Subcutaneous abdominal adipose tissue (tissue), 5 donors: Measurements from ENCODE around the gene ABAT.

Experiments
- H3K27ac ChIP-seq: one replicate; pipeline ENCODE4 v1.7.0; 2013; ENCODE audit warnings: low read depth, mild to moderate bottlenecking, inconsistent platforms, low read length, moderate library complexity
- H3K27me3 ChIP-seq, 5 donors: one replicate each; pipeline ENCODE4 v1.7.0; 2013; ENCODE audit warnings: low read length in 5 of 5, inconsistent platforms in 1 of 5; ENCODE audit not compliant: control insufficient read depth in 5 of 5, insufficient read depth in 4 of 5
- H3K36me3 ChIP-seq, 5 donors: one replicate each; pipeline ENCODE4 v1.7.0; 2013; ENCODE audit warnings: low read length in 5 of 5; ENCODE audit not compliant: control insufficient read depth in 5 of 5, insufficient read depth in 5 of 5
- H3K4me1 ChIP-seq, 5 donors: one replicate each; pipeline ENCODE4 v1.7.0; 2013; ENCODE audit warnings: low read length in 5 of 5, mild to moderate bottlenecking in 3 of 5, moderate library complexity in 1 of 5; ENCODE audit not compliant: control insufficient read depth in 5 of 5, insufficient read depth in 5 of 5
- H3K4me3 ChIP-seq, 5 donors: one replicate each; pipeline ENCODE4 v1.7.0; 2013; ENCODE audit warnings: low read length in 5 of 5, low read depth in 1 of 5
- H3K9ac ChIP-seq, 5 donors: one replicate each; pipeline ENCODE4 v1.7.0; 2013; ENCODE audit warnings: low read length in 5 of 5, mild to moderate bottlenecking in 4 of 5, moderate library complexity in 3 of 5
- H3K9me3 ChIP-seq, 5 donors: one replicate each; pipeline ENCODE4 v1.7.0; 2013; ENCODE audit warnings: low read length in 5 of 5; ENCODE audit not compliant: control insufficient read depth in 5 of 5
- donor health status: healthy.
- donor health status: healthy.
- donor health status: healthy.
- donor health status: healthy.
- donor health status: healthy.

ABAT gene

GRCh38 chr16:8721336-8722024 lies 47.1 kb downstream of the ABAT start:
- H3K27me3 ChIP-seq = no peaks in the 10 kb centered on the region
- H3K36me3 ChIP-seq = peaks cover 0 to 2% (median 0%) of the 10 kb centered on the region in 5 donors
- no peaks in the 10 kb centered on the region for H3K4me1 ChIP-seq
- H3K9me3 ChIP-seq = peaks cover 0 to 3% (median 0%) of the 10 kb centered on the region in 5 donors
- H3K27ac ChIP-seq = no peak overlapping the region
- no peak overlapping the region for H3K4me3 ChIP-seq
- no peak overlapping the region for H3K9ac ChIP-seq

DNA sequence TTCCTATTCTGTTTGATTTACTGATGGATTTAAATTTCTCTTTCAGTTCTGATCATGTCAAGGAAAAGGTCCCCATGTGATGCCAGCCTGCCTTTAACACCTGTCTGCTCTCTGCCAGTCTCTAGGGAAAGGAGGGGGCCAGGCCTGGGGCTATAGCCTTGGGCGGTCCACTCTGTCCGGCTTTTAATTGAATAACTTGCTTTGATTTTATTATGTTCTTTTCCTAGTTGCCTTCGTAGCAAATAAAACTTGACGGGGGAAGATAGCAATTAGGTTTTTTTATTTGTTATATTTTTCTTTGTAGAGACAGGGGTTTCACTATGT lies 47.6 kb downstream of the ABAT start:
- no peak overlapping the region for H3K9ac ChIP-seq
- H3K36me3 ChIP-seq = no peaks in the 10 kb centered on the region
- H3K9me3 ChIP-seq = peaks cover 0 to 3% (median 0%) of the 10 kb centered on the region in 5 donors
- H3K27me3 ChIP-seq = no peaks in the 10 kb centered on the region
- no peak overlapping the region for H3K4me3 ChIP-seq
- no peaks in the 10 kb centered on the region for H3K4me1 ChIP-seq
- H3K27ac ChIP-seq = no peak overlapping the region

DNA sequence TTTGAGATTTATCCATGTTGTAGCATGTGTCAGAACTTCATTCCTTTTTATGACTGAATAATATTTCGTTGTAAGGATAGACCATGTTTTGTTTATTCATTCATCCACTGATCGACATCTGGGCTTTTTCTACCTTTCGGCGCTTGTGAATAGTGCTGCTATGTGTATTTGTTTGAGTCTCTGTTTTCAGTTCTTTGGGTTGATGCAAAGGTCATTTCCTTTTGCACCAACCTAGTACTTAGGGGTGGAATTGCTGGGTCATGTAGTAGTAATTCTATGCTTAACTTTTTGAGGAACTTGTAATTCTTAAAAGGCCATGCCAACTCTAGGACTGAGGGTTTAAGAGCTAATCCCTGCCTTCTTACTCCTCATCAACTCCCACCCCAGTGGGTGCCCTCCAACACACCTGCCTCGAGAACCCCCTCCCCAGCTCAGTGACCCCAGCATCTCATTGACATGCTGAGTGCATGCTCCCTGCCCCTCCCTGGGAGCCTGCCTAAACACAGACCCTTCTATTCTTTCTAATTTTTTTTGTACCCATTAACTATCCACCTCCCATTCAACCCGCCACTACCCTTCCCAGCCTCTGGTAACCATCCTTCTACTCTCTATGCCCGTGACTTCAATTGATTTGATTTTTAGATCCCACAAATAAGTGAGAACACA lies 51.2 kb downstream of the ABAT start:
- Histone ChIP-seq H3K36me3 (no peaks in the 10 kb centered on the region), H3K27me3 (no peaks in the 10 kb centered on the region), H3K4me3 (no peak overlapping the region), H3K4me1 (no peaks in the 10 kb centered on the region), H3K27ac (no peak overlapping the region), H3K9ac (no peak overlapping the region), H3K9me3 (no peaks in the 10 kb centered on the region)

GRCh38 chr16:8727131-8727806 lies 52.9 kb downstream of the ABAT start:
- Histone ChIP-seq H3K9ac (no peak overlapping the region), H3K4me3 (no peak overlapping the region), H3K36me3 (no peaks in the 10 kb centered on the region), H3K27ac (no peak overlapping the region), H3K27me3 (no peaks in the 10 kb centered on the region), H3K4me1 (no peaks in the 10 kb centered on the region), H3K9me3 (no peaks in the 10 kb centered on the region)

DNA sequence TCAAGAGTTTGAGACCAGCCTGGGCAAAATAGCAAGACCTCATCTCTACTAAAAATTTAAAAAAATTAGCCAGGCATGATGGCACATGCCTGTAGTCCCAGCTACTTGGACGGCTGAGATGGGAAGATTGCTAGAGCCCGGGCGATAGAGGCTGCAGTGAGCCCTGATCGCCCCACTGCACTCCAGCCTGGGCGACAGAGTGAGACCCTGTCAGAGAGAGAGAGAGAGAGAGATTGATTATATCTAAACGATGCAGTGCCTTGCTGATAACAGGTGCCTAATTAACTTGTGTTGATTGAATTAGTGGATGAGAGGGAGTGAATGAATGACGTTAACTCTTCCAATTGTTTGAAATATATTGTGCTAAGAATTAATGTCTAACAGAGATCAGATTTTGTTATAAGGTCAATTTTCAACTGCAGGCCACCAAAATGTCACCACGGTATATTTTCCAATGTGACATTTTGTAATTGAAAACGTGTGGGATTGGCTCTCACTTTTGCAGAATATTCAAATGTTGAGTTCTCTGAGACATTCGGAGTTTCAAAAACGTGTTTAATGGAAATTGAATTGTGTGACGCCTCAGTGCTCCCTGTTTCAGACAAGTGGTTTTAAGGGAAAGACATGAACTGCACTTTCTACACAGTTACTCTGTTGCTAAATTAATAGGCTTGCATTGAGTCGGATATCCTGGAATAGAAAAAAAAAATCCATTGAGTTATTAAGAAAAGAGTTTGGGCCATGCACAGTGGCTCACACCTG lies 53.6 kb downstream of the ABAT start:
- H3K9ac ChIP-seq = no peak overlapping the region
- H3K4me3 ChIP-seq = no peak overlapping the region
- H3K36me3 ChIP-seq = no peaks in the 10 kb centered on the region
- no peaks in the 10 kb centered on the region for H3K9me3 ChIP-seq
- no peak overlapping the region for H3K27ac ChIP-seq
- H3K4me1 ChIP-seq = no peaks in the 10 kb centered on the region
- no peaks in the 10 kb centered on the region for H3K27me3 ChIP-seq

DNA sequence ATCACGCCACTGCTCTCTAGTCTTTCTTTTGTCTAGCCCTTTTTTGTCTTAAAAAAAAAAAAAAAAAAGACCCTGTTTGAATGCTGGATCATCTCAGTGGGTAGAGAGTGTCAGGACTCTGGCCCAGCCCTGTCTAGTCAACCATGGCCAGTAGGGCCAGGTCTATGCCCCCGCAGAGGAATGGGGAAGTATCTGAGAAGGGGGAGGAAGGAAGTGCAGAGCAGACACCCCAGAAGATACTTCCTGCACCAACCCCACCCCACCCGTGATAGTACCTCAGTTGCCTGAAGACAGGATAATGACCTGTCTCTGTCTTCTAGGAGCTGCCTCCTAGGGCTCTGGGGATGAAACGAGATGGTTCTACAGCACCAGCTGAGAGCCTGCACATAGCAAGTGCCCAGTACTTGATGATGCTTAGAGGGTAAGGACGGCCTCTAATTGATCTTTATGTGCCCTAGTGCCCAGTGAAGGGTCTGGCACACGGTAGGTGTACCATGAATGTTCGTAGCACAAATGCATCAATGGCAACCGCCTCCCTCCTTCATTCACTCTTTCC lies 55.4 kb downstream of the ABAT start:
- Histone ChIP-seq H3K9ac (no peak overlapping the region), H3K27me3 (no peaks in the 10 kb centered on the region), H3K4me3 (no peak overlapping the region), H3K9me3 (peaks cover 0 to 3% (median 0%) of the 10 kb centered on the region in 5 donors), H3K27ac (no peak overlapping the region), H3K4me1 (no peaks in the 10 kb centered on the region), H3K36me3 (no peaks in the 10 kb centered on the region)

- Histone ChIP-seq H3K4me1 (no peaks in the 10 kb centered on the region), H3K36me3 (peaks cover 0 to 3% (median 0%) of the 10 kb centered on the region in 5 donors), H3K9ac (no peak overlapping the region), H3K27ac (no peak overlapping the region), H3K27me3 (no peaks in the 10 kb centered on the region), H3K4me3 (no peak overlapping the region), H3K9me3 (peaks cover 0 to 3% (median 0%) of the 10 kb centered on the region in 5 donors)
Measured at GRCh38 chr16:8730335-8730915, 56.0 kb downstream of the ABAT start.

- H3K36me3 ChIP-seq = peaks cover 0 to 15% (median 2%) of the 10 kb centered on the region in 5 donors
- H3K27ac ChIP-seq = no peak overlapping the region
- H3K4me3 ChIP-seq = no peak overlapping the region
- no peaks in the 10 kb centered on the region for H3K27me3 ChIP-seq
- H3K4me1 ChIP-seq = no peaks in the 10 kb centered on the region
- peaks cover 0 to 3% (median 0%) of the 10 kb centered on the region in 5 donors for H3K9me3 ChIP-seq
- no peak overlapping the region for H3K9ac ChIP-seq
Measured at GRCh38 chr16:8733849-8734540, 59.6 kb downstream of the ABAT start.

DNA sequence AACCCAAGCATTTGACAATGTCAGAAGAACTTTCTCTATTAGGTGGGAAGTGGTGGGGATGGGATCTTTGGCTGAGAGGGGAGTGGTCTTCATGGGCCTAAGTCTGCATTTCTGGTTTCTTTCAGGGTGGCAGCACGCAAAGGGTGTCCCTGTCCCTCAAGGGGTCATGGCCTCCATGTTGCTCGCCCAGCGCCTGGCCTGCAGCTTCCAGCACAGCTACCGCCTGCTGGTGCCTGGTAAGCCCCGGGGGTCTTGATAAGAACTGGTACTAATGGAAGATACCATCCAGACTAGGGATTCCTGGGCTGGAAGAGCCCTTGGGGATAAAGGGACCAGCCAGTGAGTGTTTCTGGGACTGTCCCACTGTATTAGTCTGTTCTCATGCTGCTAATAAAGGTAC lies 61.2 kb downstream of the ABAT start:
- Histone ChIP-seq H3K4me3 (no peak overlapping the region), H3K9me3 (peaks cover 0 to 3% (median 0%) of the 10 kb centered on the region in 5 donors), H3K4me1 (peaks cover 0 to 2% (median 0%) of the 10 kb centered on the region in 5 donors), H3K36me3 (peaks cover 0 to 15% (median 2%) of the 10 kb centered on the region in 5 donors), H3K27me3 (no peaks in the 10 kb centered on the region), H3K27ac (no peak overlapping the region), H3K9ac (no peak overlapping the region)
